ENCODE data around the gene PPP3CA. TPM values are rescaled to one million over a fixed set of nuclear protein-coding genes. Genes with fewer than 3 reads are reported as not detected.

The PPP3CA gene
- total RNA-seq, 2 donors from 2014 or later, result 36.6 to 39.2 TPM

DNA sequence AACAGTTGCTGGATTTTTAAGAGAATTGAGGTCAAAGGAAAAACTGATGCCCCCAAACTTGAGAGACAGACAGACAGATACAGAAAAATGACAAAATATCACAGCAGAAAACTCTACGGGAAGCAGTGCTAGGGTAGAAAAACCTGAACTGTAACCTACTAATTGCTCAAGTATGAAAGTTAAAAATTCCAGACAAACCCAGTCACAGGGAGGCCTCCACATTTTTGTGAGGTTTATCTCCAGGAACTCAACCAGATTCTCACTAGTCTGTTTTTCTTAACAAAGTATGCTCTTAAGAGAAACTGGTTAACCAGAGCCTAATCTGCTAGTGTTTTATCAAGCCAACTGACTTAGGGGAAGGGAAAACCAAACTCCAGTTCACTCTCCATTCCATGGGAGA lies 19.9 kb upstream of the PPP3CA start:
- H3K4me3 Mint-ChIP-seq, result no peak overlapping the region
- H3K27ac Mint-ChIP-seq, result no peak overlapping the region

DNA sequence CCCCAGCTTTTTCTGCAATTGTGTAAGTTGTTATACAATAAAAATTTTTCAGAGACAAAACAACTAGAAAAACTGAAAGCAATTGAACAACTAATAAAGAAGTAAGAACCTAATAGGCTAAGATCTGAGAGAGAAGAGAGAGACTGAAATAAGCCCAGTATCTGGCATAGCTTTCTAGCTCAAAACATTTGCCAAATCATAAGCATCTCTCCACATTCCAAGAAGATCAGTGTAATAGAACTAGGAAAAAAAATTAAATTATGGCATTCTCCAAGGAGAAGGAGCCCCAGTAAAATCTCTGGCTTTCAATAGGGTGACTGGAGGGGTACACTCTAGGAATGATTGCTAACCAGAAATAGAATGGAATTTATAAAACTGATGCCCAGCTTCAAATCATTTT lies 19.0 kb upstream of the PPP3CA start:
- Histone ChIP-seq H3K27me3 (ENCODE audit: control insufficient read depth, insufficient read depth, low read length, poor library complexity, severe bottlenecking) (no peaks in the 10 kb centered on the region), H3K27ac (ENCODE audit: low read depth, low read length) (no peak overlapping the region), H3K4me1 (ENCODE audit: control insufficient read depth, insufficient read depth, low read length) (no peaks in the 10 kb centered on the region), H3K9ac (ENCODE audit: extremely low read depth, low read length, poor library complexity, severe bottlenecking) (no peak overlapping the region), H3K4me3 (ENCODE audit: low read length) (no peak overlapping the region), H3K36me3 (ENCODE audit: control insufficient read depth, insufficient read depth, low read length) (no peaks in the 10 kb centered on the region), H3K9me3 (ENCODE audit: control insufficient read depth, low read length) (peaks cover 4% of the 10 kb centered on the region)
- DNase-seq, result no peak
- no peaks in the 10 kb centered on the region for H3K27me3 Mint-ChIP-seq (ENCODE audit: insufficient read depth)
- no peaks in the 10 kb centered on the region for H3K4me1 Mint-ChIP-seq
- H3K36me3 Mint-ChIP-seq (ENCODE audit: low read depth), result no peaks in the 10 kb centered on the region
- peaks cover 1% of the 10 kb centered on the region for H3K9me3 Mint-ChIP-seq
- TF ChIP-seq, protein P1, sequence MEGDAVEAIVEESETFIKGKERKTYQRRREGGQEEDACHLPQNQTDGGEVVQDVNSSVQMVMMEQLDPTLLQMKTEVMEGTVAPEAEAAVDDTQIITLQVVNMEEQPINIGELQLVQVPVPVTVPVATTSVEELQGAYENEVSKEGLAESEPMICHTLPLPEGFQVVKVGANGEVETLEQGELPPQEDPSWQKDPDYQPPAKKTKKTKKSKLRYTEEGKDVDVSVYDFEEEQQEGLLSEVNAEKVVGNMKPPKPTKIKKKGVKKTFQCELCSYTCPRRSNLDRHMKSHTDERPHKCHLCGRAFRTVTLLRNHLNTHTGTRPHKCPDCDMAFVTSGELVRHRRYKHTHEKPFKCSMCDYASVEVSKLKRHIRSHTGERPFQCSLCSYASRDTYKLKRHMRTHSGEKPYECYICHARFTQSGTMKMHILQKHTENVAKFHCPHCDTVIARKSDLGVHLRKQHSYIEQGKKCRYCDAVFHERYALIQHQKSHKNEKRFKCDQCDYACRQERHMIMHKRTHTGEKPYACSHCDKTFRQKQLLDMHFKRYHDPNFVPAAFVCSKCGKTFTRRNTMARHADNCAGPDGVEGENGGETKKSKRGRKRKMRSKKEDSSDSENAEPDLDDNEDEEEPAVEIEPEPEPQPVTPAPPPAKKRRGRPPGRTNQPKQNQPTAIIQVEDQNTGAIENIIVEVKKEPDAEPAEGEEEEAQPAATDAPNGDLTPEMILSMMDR (conservative IDR thresholded peaks at IDR 0.05), result no peak
- H3K4me3 Mint-ChIP-seq, result no peak overlapping the region
- H3K27ac Mint-ChIP-seq, result no peak overlapping the region

More for the DNA sequence above, 19.9 kb upstream of the PPP3CA start:
- no peak overlapping the region for H3K27ac ChIP-seq (ENCODE audit: low read depth, low read length)
- no peak overlapping the region for H3K9ac ChIP-seq (ENCODE audit: extremely low read depth, low read length, poor library complexity, severe bottlenecking)
- no peak overlapping the region for H3K4me3 ChIP-seq (ENCODE audit: low read length)
- no peaks in the 10 kb centered on the region for H3K27me3 Mint-ChIP-seq (ENCODE audit: insufficient read depth)
- H3K36me3 Mint-ChIP-seq (ENCODE audit: low read depth), result no peaks in the 10 kb centered on the region
- 71 to 90% methylated on average over 1 of the region's 1 CpG for WGBS, 2 experiments (ENCODE audit: insufficient coverage in 1 of 2, insufficient read length in 1 of 2)
- TF ChIP-seq, protein P1 (conservative IDR thresholded peaks at IDR 0.05), result no peak
- no peak for DNase-seq
- no peaks in the 10 kb centered on the region for H3K4me1 ChIP-seq (ENCODE audit: control insufficient read depth, insufficient read depth, low read length)
- H3K9me3 Mint-ChIP-seq, result peaks cover 1% of the 10 kb centered on the region
- peaks cover 4% of the 10 kb centered on the region for H3K9me3 ChIP-seq (ENCODE audit: control insufficient read depth, low read length)
- no peaks in the 10 kb centered on the region for H3K36me3 ChIP-seq (ENCODE audit: control insufficient read depth, insufficient read depth, low read length)
- H3K4me1 Mint-ChIP-seq, result no peaks in the 10 kb centered on the region
- H3K27me3 ChIP-seq (ENCODE audit: control insufficient read depth, insufficient read depth, low read length, poor library complexity, severe bottlenecking), result no peaks in the 10 kb centered on the region

DNA sequence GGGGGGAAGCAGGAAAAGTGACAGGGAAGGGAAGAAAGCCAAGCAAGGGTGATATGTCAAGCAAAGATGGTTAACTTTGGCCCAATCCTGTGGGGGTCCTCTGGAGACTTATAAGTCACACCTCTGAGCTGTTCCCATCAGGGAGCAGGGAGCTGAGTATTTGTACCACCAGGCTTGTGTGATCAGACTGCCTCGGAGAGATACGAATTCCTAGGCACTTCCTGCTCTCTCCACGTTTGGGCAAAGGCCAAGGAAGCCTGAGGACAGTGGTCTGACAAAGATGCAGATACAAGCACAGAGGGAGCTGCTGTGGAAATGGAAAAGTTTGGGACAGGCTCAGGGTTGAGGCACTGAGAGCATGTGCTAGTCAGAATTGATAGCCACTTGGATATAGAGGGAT lies 10.4 kb upstream of the PPP3CA start:
- Histone ChIP-seq H3K9ac (ENCODE audit: extremely low read depth, low read length, poor library complexity, severe bottlenecking) (no peak overlapping the region), H3K27me3 (ENCODE audit: control insufficient read depth, insufficient read depth, low read length, poor library complexity, severe bottlenecking) (no peaks in the 10 kb centered on the region), H3K27ac (ENCODE audit: low read depth, low read length) (no peak overlapping the region), H3K4me1 (ENCODE audit: control insufficient read depth, insufficient read depth, low read length) (no peaks in the 10 kb centered on the region), H3K4me3 (ENCODE audit: low read length) (no peak overlapping the region), H3K36me3 (ENCODE audit: control insufficient read depth, insufficient read depth, low read length) (no peaks in the 10 kb centered on the region), H3K9me3 (ENCODE audit: control insufficient read depth, low read length) (no peaks in the 10 kb centered on the region)
- Mint-ChIP-seq H3K4me1 (peaks cover 7% of the 10 kb centered on the region), H3K27ac (no peak overlapping the region), H3K27me3 (ENCODE audit: insufficient read depth) (no peaks in the 10 kb centered on the region), H3K9me3 (peaks cover 2% of the 10 kb centered on the region), H3K4me3 (no peak overlapping the region), H3K36me3 (ENCODE audit: low read depth) (no peaks in the 10 kb centered on the region)
- WGBS, 2 experiments (ENCODE audit: insufficient coverage in 1 of 2, insufficient read length in 1 of 2), result 59 to 76% methylated on average over 3 of the region's 3 CpGs
- DNase-seq, result no peak
- TF ChIP-seq, protein P1 (conservative IDR thresholded peaks at IDR 0.05), result no peak
